HepG2 (cell line): ENCODE measurements around the gene NR1H2. TPM values are rescaled to one million over a fixed set of nuclear protein-coding genes. Genes with fewer than 3 reads are reported as not detected.

Experiments
- EHMT2 ChIP-seq: fragments of 200-600 bp; sonication (generic); IDR thresholded peaks from 2 replicates; pipeline ENCODE4 v1.7.0; 2017; ENCODE audit warnings: antibody characterized with exemption, low read depth, low read length, borderline replicate concordance
- NR3C1 ChIP-seq: sonication (generic); formaldehyde crosslinking; IDR thresholded peaks from 2 replicates; pipeline ENCODE4 v1.4.0; 2020; ENCODE audit warnings: missing genetic modification reagents
- PCBP2 ChIP-seq: fragments of 200-400 bp; formaldehyde crosslinking; optimal IDR thresholded peaks from 2 replicates; pipeline ENCODE3; 2018; ENCODE audit warnings: low read length, low read depth; ENCODE audit not compliant: poor library complexity, severe bottlenecking
- RARA ChIP-seq: IDR thresholded peaks from 2 replicates; pipeline ENCODE4 v1.6.1; 2016; ENCODE audit warnings: missing genetic modification reagents, missing compliant biosample characterization
- TARDBP ChIP-seq: sonication (generic); formaldehyde crosslinking; IDR thresholded peaks from 2 replicates; pipeline ENCODE4 v1.8.0; 2022; ENCODE audit warnings: mild to moderate bottlenecking, missing genetic modification reagents
- TEAD2 ChIP-seq: sonication (generic); formaldehyde crosslinking; IDR thresholded peaks from 2 replicates; pipeline ENCODE4 v1.9.0; 2021; ENCODE audit warnings: missing genetic modification reagents
- ZNF10 ChIP-seq: sonication (generic); formaldehyde crosslinking; IDR thresholded peaks from 2 replicates; pipeline ENCODE4 v1.4.0; 2020; ENCODE audit warnings: mild to moderate bottlenecking, low read depth, missing genetic modification reagents, borderline replicate concordance
- ZNF17 ChIP-seq: sonication (generic); formaldehyde crosslinking; IDR thresholded peaks from 2 replicates; pipeline ENCODE4 v1.5.0; 2020; ENCODE audit warnings: mild to moderate bottlenecking, missing genetic modification reagents
- ZNF614 ChIP-seq: IDR thresholded peaks from 2 replicates; pipeline ENCODE4 v1.6.1; 2018; ENCODE audit warnings: missing biosample characterization, missing genetic modification reagents, inconsistent platforms, borderline replicate concordance
- polyA plus RNA-seq, 8 experiments: library from polyadenylated mRNA; depleted of rRNA in 3 of 8; stranded (reverse) in 7 of 8; unstranded in 1 of 8; fragments of >200 nt; fragmentation: Illumina TruSeq in 4 of 8; extraction: Trizol in 4 of 8; gene quantifications; 2 replicates each; pipeline versions ENCODE4 v1.2.1 to v1.2.3, GENCODE V29; 2011 to 2016; ENCODE audit warnings: low read depth in 4 of 8, missing spikeins in 1 of 8, mixed read lengths in 1 of 8; ENCODE audit not compliant: insufficient read depth in 1 of 8
- total RNA-seq, 5 experiments: library from RNA; depleted of rRNA; stranded (reverse); fragments of >200 nt; fragmentation: Illumina TruSeq; extraction: Trizol; gene quantifications; 2 replicates each; pipeline ENCODE4 v1.2.3, GENCODE V29; 2016; ENCODE audit warnings: low read depth in 1 of 5
- TF ChIP-seq, protein P1 (sequence below): sonication (generic); formaldehyde crosslinking; conservative IDR thresholded peaks from 2 replicates; pipeline ENCODE4 v1.4.0; 2020; ENCODE audit warnings: missing genetic modification reagents
- TF ChIP-seq, protein P2 (sequence below): sonication (generic); formaldehyde crosslinking; IDR thresholded peaks from 2 replicates; pipeline ENCODE4 v1.4.0; 2020; ENCODE audit warnings: missing genetic modification reagents

Gene NR1H2
- total and polyA plus RNA-seq, 2 of the 13 experiments (the other 11 are each of a cell fraction or from before 2014, with no cell fraction given): 10.3 to 13.5 TPM

DNA sequence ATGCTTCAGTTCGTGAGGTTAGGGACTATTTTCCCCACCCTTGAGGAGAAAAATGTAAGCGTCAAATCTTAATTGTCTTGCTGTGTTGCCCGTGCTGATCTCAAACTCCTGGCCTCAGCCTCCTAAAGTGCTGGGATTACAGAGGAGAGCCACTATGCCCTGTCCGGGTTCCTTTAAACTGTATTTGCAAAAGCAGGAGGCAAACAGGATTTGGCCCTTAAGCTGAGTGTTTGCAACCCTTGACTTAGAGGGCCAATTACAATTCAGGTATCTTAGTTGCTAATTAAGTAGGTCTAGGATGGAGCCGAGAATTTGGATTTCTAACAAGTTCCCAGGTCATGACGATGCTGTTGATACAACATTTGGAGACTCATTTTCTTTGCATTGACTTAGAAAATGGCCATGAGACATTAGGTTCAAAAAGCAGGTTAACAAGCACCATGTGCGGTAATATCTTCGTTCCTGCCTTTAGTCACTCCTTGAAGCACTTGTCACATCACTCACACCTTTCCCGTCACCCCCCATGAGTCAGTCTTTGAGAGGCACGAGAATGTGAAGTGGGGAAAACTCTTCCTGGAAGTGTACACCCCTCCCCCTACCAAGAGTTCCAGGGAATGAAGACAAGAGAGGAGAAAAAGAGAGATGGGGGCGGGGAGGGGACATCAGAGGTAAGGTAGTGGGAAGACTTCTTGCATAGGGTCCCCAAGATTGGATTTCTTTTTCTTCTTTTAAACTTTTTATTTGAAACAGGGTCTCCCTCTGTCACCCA lies 13.4 kb upstream of the NR1H2 start (continued):
- TF ChIP-seq, protein P1, sequence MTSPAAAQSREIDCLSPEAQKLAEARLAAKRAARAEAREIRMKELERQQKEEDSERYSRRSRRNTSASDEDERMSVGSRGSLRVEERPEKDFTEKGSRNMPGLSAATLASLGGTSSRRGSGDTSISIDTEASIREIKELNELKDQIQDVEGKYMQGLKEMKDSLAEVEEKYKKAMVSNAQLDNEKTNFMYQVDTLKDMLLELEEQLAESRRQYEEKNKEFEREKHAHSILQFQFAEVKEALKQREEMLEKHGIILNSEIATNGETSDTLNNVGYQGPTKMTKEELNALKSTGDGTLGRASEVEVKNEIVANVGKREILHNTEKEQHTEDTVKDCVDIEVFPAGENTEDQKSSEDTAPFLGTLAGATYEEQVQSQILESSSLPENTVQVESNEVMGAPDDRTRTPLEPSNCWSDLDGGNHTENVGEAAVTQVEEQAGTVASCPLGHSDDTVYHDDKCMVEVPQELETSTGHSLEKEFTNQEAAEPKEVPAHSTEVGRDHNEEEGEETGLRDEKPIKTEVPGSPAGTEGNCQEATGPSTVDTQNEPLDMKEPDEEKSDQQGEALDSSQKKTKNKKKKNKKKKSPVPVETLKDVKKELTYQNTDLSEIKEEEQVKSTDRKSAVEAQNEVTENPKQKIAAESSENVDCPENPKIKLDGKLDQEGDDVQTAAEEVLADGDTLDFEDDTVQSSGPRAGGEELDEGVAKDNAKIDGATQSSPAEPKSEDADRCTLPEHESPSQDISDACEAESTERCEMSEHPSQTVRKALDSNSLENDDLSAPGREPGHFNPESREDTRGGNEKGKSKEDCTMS: no peak
- TF ChIP-seq TARDBP (CRISPR knock-in tag): no peak
- no peak for TF ChIP-seq ZNF614
- no peak for TF ChIP-seq PCBP2
- no peak for TF ChIP-seq NR3C1 (CRISPR knock-in tag)
- TF ChIP-seq ZNF10 (CRISPR knock-in tag): no peak
- no peak for TF ChIP-seq EHMT2
- no peak for TF ChIP-seq ZNF17
- TF ChIP-seq, protein P2, sequence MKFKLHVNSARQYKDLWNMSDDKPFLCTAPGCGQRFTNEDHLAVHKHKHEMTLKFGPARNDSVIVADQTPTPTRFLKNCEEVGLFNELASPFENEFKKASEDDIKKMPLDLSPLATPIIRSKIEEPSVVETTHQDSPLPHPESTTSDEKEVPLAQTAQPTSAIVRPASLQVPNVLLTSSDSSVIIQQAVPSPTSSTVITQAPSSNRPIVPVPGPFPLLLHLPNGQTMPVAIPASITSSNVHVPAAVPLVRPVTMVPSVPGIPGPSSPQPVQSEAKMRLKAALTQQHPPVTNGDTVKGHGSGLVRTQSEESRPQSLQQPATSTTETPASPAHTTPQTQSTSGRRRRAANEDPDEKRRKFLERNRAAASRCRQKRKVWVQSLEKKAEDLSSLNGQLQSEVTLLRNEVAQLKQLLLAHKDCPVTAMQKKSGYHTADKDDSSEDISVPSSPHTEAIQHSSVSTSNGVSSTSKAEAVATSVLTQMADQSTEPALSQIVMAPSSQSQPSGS (CRISPR knock-in tag): no peak
- TF ChIP-seq TEAD2 (CRISPR knock-in tag): no peak
- no peak for TF ChIP-seq RARA
- TF ChIP-seq, all 625 proteins: peak for 0
